CD4-positive, alpha-beta T cell treated with Interleukin-12 subunit alpha and Interleukin-12 subunit beta, for 1 hour (primary cell): ENCODE data around the gene TIAM2.
A peak's percentile ranks its signal among the peaks of the same experiment; 100 is the strongest.

ENCODE experiments used
- DNase-seq: peaks from one replicate; pipeline ENCODE4 v3.0.0-alpha.2; 2020

TIAM2 gene

GRCh38 chr6:155241966-155242365 lies 246.9 kb downstream of the TIAM2 start:
- no peak for DNase-seq

- no peak for DNase-seq
Measured at GRCh38 chr6:155244434-155244833, 249.3 kb downstream of the TIAM2 start.

- no peak for DNase-seq
Measured at GRCh38 chr6:155245193-155245592, 250.1 kb downstream of the TIAM2 start.

- DNase-seq: no peak
Measured at GRCh38 chr6:155245831-155246230, 250.7 kb downstream of the TIAM2 start.

GRCh38 chr6:155246825-155247224 lies 251.7 kb downstream of the TIAM2 start:
- no peak for DNase-seq

DNA sequence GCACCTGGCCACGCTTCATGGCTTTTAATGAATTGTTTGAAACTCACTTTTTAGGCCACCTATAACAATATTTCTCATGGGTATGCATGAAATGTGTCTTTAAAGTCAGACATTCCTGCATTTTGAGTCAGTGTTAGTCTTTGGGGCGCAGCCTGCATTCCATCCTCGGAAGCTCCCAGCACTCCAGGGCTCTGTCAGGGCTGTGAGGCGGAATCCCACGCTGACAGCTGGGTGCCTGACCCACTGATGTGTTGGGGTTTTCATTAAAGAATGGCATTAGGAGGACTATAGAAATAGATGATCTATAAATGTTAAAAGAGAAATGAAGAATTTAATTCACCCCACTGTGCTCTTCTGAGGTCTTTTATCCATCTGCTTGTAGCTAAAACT lies 252.5 kb downstream of the TIAM2 start:
- no peak for DNase-seq

- peak; percentile 18 for DNase-seq
Measured at GRCh38 chr6:155248008-155249001, 253.2 kb downstream of the TIAM2 start.

DNA sequence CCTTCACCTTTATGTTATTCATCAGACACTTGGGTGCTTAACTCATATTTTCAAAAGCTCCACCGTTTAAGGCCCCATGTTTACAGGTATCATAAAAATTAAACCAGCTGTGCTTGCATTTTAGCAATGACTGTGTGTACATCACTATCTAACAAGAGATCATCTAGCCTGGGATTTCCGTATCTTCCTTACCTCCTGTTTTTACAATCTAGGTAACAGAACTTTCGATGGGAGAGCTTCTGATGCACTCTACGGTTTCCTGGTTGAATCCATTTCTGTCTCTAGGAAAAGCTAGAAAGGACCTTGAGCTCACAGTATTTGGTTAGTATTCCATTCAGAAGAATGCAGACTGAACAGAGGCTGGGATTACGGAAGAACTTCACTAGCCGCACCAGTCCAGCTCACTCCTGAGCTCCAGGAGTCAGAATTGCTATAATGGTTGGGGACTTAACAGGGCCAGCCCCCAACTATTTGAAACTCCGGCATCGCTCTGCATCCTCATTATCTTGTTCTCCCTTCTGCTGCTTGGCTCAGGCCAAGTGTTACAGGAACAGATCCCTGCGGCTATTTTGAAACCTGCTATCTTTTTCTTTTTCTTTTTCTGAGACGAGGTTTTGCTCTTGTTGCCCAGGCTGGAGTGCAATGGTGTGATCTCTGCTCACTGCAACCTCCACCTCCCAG lies 255.7 kb downstream of the TIAM2 start:
- DNase-seq: no peak

DNA sequence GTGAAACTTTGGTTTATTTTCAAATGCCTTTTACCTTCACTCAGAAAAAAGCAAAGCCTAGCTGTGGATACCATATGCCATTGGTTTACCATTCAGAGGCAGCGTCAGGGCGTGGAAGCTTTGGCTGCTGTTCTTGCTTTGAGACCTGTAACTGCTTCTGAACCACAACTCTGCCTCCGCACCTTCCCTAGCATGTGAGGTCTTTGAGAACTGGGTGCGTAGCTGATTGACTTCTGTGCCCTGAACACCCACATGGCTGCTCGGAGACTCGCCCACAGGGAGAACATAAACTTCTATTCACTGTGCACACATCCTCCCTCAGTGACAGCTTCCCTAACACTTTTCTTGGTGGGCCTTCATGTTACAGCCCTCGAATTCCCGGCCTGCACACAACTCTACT lies 257.5 kb downstream of the TIAM2 start:
- no peak for DNase-seq

DNA sequence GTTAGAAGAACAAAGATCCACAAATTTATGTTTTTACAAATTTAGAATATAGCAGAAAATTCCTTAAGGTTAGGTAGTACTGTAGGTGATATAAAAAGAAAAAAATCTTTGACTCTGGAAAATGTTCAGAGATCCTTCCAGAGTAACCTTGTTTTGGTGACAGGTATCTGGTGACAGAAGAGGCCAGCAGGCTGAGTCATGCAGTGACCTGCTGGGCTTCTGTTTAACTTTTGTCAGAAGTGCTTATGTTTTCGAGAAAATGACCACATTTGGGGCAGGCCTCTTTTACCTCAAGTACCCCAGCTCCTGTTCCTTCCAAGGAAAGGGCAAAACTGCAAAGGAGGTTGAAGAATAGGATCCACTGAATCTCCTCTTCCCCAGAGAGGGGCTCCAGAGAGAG lies 258.2 kb downstream of the TIAM2 start:
- DNase-seq: no peak

DNA sequence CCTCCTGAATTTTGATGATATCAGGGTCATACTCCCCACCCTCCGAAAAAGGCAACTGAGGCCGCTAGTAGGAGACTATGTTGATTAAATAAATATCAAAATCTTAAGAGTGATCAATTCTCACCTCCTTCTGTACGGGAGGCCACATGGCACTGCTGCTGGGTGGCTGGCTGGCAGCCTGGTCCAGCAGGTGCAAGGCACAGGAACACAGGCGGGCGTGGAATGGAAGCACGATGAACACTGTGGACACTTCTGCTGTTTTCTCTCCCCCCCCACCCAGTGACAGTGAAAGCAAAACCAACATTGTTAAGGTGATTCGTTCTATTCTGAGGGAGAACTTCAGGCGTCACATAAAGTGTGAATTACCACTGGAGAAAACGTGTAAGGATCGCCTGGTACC lies 259.0 kb downstream of the TIAM2 start:
- DNase-seq: no peak

DNA sequence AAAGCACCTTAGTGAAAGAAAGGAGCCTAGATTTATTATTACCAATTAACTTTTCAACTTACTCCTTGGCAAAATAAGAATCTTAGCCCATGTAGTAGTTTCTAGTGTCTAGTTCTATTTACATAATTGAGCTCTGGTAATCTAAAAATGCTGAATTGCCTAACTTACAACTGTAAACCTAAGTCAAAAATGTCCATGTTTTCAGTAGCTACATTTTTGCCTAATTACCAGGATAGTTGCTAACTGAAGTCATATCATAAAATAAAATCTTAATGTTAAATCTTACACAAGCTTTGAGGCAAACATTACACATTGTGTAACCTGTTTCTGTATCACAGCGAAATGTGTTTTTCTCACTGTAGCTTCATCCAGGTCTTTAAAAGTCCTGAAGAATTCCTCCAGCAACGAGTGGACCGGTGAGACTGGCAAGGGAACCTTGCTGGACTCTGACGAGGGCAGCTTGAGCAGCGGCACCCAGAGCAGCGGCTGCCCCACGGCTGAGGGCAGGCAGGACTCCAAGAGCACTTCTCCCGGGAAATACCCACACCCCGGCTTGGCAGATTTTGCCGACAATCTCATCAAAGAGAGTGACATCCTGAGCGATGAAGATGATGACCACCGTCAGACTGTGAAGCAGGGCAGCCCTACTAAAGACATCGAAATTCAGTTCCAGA lies 261.1 kb downstream of the TIAM2 start:
- no peak for DNase-seq

DNA sequence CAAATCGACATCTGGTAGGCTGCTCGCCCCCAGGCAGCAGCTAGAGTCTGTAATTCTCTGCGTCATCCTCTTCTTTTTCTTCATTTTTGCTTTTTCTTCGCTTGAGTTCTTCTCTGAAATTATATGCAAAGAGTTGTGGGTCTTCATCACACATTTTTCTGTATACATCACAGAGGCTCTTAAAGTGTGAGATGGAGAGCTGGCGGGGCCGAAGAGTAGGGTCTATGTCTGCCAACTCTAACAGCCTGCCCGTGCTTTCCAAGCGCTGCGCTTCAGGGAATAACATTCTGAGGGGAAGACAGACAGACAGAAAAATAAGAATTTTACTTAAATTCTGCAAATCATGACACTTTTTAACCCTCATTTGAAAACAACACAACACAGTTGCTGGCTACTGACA lies 262.7 kb downstream of the TIAM2 start:
- DNase-seq: no peak

DNA sequence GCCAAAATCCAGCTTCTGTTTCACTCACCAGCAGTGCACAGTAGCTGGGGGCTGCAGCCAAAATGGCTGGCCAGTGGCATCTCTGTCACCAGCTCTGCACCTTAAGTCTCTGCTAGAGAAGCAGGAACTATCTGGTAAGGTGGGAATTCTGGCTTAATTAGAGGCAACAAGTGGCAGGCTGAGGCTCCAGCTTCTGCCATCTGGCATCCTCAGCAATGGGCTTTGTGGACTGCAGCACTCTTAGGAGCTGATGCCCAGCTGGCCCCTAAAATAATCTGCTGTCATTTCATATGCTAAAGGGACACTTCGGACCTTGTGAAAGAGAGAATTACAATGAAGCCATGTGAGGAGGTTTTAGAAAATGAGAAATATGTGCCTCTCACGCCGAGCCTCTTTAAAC lies 264.1 kb downstream of the TIAM2 start:
- DNase-seq: no peak

- DNase-seq: no peak
Measured at GRCh38 chr6:155259897-155260296, 264.8 kb downstream of the TIAM2 start.

DNA sequence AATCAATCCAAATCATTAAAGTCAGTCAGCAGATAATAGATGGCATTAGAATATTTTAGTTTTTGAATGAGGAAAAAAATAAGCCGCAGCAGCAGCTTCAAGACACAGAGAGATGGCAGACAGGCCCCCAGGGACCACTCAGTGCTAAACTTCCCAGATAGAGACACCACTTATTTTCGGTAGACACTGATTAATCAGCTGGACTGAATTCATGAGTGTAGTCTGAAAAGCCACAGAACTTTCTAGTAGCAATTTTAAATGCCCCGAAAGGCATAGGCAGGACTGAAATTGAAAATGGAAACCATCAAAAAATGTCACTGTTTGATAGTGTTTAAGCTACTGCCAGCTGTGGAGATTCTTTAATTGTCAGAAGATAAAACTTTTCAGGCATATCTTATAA lies 265.6 kb downstream of the TIAM2 start:
- no peak for DNase-seq

DNA sequence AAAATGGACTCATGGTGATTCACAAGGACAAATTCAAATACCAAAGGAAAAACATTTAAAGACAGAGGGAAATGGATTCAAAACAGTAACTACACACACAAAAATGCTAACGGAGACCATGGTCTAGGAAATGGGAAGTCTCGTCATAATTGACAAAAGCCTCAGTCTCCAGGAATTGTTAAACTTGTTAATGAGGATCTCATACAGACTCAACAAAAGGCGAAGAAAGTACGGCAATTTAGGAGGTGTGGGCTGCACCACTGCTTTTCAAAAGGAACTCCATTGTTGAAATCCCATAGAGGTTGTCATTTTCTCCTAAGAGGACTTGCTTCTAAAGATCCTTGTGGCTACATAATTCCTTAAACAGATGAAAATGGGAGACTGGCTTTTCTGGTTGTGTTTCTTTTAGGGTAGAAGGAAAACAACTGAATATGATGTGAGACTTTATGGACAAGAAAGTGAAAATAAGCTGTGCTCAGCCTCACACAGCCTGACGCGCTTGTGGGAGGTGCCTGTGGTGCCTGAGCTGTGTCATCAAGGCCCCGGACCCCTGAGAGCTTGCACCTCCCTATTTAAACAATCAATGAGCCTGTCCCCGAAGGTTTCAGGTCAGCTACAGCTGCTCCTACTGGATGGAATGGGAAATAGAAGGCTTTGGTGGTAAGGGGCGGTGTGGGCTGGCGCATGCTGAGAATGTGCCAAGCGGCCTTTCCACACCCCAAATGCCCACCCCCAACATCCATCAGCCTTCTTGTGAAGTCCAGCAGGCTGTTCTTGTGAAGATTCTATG lies 266.2 kb downstream of the TIAM2 start:
- DNase-seq: no peak

DNA sequence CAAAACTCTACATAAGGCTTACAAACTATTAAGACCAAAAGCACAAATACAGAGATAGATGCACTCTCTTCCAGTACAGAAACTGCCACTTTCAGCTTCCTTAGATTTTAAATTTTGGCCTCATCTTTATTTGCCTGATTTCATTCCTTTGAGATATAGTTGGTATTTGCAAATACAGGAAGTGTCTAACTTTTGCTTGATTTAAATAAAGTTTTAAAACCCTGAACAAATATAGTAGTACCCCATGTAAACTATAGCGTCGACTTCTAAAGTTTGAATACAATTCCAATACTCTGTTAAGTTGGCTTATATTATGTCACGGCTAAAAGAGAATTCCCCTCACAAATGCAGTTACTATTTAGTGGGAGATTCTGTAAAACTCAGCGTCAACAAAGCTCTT lies 267.5 kb downstream of the TIAM2 start:
- no peak for DNase-seq

GRCh38 chr6:155263373-155264063 lies 268.4 kb downstream of the TIAM2 start, which contains the start of gene CLDN20:
CLDN20 (plus strand) TSS chr6:155264013; CDS start chr6:155275720, 11,707 bp downstream.
- DNase-seq: no peak

- DNase-seq: no peak
Measured at GRCh38 chr6:155264693-155265320, 269.7 kb downstream of the TIAM2 start.

GRCh38 chr6:155265843-155266535 lies 270.9 kb downstream of the TIAM2 start:
- no peak for DNase-seq
